HG03432 (cell line): Measurements from ENCODE around the gene CCKAR.

Experiments used
- ATAC-seq: cut with Tn5 transposase; IDR thresholded peaks from one replicate; pipeline ENCODE4 v1.9.1; 2021; ENCODE audit warnings: mild to moderate bottlenecking, moderate library complexity; ENCODE audit not compliant: unreplicated experiment

The CCKAR gene

GRCh38 chr4:26462874-26463273 is 27.4 kb downstream of the CCKAR start:
- ATAC-seq: no peak

DNA sequence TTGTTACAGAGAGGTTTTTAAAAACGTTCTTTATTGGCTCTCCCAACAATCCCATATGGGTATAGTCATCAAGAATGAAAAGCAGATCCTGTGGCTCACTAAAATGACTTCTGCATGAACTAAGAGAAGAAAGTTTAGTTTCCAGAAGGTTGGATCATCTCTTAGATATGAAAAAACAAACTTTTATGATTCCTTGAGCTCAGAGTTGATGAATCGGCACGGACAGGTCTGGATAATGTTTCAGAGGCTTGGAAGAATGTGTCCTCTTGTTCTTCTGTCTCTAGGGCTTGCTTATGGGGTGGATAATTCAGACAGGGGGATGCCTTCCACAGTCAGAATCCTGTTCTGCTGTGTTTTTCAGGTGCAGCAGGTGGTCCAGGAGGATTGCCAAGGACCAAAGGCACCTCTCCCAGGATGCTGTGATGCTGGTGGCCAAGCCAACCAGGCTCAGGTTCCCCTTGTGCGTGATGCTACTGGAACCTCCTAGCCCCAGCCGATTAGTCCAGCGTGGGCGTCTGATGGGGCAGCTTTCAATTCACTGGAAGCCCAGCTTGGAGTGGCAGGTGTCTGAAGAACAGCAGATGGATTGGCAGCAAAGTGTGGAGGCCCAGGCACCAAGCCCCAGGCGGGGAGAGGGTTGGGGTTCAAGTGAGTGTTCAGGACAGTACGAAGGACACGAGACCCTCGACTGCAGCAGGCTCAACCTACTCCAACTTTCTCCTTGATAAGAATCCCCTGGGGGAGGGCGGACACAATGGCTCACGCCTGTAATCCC is 30.3 kb downstream of the CCKAR start:
- ATAC-seq: no peak

GRCh38 chr4:26459054-26459755 is 31.1 kb downstream of the CCKAR start:
- peak; percentile 80 for ATAC-seq

DNA sequence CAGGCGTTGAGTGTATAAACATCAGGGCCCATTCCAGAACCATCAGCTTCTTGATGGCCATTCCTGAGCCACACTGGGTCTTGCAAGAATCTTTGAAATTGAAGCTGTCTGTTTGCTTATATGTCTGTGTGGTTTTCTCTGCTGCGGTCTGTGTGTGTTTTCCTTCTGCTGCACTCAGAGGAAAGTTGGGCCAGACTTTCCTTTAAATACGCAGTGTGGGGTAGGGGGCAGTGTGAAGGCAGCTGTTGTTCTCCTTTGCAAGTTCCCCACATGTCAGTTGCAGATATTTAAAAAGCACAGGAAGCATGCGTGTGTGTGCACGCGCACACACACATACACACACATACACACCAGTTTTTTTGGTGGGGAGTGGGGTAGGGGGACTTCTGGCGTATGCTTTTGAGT is 32.1 kb downstream of the CCKAR start:
- no peak for ATAC-seq

DNA sequence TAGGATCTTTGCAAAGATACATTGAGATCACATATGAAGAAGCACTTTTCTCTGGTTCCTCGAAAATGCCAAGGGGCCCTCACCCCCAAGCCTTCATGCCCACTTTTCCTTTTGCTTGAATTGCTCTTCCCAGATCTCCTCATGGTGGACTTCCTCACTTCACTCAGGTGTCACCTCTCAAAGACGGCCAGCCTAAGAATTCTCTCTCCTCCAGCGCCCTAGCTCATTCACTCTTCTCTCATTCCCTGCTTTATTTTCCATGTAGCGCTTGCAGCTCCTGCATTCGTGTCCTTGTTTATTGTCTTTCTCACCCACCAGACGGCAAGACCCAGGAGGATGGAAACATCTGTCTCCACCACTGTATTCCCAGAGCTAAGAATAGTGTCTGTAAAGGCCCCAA is 32.9 kb downstream of the CCKAR start:
- no peak for ATAC-seq

DNA sequence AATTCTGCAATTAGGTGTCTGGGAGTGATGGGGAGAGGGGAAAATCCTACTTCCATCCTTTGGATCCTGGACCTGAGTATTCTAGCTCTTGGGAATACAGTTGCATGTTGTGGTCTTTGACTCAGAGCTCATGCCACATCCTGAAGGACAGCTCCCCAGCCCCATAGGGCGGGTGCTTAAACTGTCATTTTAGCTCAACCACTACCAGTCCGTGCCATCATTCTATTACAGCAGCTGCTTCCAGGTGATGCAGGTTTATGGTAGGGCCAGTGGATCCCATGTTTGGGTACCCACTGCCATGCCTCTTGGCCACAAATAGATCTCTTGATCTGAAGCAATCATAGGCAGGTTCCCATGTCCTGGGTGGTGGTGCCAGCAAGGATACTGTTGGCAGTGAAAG is 34.7 kb downstream of the CCKAR start:
- ATAC-seq: no peak

DNA sequence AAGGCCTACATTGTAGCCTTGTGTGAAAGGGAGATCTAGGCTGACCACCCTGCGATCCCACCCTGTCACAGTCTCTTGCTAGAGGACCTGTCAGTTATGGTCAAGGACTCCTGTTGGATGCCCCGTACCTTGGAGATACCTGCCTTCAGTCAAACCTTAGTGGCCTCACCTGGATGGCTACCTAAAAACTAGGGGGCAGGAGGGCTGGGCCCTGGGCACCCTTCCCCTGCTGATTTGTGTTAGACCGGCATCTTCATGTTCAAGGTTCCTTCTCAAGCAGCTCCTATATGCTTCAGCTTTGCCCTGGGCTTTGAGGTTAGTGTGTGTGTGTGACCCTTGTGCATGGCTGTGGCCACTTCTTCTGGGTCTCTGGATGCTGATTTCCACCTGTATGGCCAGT is 35.3 kb downstream of the CCKAR start:
- no peak for ATAC-seq

DNA sequence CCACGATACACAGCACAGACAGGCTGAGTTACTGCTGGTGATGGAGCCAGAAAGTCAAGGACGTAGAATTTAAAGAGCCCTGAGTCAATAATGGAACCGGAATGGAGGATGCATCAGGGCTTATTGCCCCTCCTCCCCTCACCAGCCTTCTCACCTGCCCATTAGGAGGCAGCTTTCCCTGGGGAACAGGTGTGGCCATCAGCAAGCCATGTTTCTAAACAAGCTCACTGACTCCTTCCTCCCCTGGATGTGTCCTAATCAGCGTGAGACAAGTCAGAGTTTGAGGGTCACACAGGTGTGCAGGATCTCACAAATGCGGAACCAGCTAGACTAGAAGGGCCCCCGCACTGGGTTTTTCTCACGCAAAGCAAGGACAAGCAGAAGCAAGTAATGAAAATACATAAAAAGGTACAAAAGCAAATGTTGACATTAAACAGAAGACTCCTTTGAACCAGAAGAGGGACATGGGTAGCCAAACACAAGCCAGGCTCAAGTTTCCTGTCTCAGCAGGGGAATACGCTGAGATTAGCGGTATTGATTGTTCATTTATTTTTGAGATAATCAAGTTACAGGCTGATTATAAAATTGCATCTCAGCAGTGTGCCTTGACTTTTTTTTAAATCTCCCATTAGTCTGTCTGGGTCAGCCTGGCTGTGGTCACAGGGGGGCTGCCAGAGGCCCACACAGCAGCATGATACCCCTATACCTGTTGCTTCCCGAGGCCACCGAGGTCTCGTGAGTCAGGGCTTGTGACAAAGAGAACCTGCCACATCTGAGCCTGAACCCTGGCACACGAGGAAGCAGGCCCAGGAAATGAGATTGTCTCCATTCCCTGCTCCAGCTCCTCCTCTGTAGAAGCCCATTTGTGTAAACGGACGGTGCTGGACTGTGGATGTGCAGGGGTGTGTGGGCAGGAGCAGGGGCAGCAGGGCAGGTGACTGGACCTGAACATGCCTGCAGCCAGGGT is 37.4 kb downstream of the CCKAR start:
- ATAC-seq: no peak

GRCh38 chr4:26451597-26451996 is 38.7 kb downstream of the CCKAR start:
- ATAC-seq: no peak

DNA sequence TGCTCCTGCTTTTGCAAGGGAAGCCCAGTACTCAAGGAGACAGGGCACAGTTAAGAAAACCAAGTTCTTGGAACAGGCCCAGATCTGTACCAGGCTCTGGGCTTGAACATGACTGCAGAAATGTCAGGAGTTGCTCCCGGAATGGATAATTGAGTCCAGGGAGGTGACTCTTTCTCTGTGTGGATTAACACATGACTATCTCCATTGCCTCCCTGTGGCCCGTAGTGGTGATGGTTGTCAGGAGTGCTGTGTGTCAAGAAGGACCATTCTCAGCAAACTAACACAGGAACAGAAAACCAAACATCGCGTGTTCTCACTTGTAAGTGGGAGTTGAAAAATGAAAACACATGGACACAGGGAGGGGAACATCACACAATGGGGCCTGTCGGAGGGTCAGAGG is 39.9 kb downstream of the CCKAR start:
- no peak for ATAC-seq

DNA sequence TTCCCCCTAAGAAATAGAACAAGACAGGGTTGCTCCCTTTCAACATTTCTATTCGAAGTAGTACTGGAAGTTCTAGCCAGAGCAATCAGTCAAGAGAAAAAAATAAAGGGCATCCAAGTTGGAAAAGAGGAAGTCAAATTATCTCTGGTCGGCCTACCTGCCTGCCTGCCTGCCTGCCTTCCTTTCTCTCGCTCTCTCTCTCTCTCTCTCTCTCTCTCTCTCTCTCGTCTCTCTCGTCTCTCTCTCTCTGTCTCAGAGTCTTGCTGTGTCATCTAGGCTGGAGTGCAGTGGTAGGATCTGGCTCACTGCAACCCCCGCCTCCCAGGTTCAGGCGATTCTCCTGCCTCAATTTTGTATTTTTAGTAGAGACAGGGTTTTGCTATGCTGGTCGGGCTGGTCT is 42.9 kb downstream of the CCKAR start:
- ATAC-seq: no peak

DNA sequence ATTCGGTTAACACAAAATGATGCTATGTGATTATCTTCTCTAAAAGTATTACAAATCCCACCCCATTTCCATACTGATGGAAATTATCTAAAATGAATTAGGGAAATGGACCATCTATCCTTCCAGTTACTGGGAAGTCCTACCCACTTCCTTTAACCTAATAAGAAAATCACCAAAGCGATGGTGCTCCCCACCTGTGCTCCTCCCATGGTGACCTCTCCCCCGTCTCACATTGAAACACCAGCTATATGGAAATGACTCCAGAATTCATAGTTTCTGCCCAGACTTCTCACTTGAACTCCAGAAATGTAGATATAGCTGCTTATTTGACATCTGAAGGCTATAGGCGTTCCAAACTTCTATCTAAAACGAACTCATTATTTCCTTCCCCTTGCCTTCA is 48.5 kb downstream of the CCKAR start:
- no peak for ATAC-seq

DNA sequence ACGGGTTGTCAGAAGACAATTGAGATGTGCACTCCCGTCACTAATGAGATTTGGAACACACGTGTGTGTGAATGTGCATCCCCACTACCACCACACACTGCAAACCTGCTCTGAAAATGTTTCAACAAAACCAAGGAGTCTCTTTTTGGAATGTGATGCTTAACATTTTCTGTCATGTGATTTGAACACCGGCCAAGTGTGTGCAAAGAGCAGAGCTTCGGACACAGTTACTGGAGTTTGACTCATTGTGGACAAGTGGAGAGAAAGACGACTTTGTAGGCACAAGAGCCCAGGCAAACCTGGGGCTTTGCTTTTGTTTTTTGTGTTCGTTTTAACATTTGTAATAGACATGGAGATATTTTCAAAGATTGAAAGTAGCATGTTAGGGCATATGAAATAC is 49.2 kb downstream of the CCKAR start:
- no peak for ATAC-seq

DNA sequence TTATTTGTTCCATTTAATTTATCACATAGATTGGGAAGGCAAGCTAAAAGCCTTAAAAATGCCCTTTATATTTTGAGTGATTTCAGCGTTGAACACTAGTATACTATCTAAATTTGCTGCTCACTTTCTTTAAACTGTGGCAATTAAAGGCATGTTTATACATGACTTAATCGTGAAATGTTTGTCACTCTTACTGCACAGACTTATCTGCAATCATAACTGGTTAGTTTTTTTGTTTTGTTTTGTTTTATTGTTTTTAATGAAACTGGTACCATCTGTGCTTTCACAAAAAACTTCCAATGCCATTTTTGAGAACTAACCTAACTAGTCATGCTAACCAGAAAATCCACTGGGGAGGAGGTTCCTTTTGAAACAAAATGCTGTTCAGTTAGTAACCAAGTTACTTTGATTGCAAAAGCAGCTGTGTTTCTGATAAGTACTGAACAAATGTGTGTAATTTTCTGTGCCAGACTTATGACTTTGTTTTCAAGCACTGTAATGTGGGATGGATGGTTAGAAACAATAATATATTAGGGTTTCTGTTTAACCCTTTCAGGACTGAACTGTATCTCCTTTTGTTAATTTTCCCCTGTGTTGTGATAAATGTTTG is 56.1 kb downstream of the CCKAR start:
- no peak for ATAC-seq

DNA sequence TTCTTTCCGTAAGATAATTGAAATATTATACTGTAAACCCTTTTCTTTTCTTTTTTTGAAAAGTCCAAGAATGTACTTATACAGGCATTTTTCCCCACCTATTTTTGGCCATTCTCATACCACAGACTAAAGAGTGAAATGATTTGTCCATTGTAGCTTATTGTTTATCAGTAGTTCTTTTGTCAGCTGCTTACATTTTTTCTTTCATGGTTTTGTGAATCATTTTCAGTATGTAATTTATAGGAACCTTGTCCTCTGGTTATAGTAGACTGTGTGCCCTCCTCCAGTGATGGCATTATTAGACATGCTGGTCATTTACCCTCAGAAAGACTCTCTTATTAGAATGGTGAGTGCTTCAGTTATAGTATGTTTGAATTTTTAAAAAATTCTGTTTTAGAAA is 56.7 kb downstream of the CCKAR start:
- ATAC-seq: no peak

GRCh38 chr4:26432419-26432818 is 57.9 kb downstream of the CCKAR start:
- ATAC-seq: no peak

- ATAC-seq: no peak
These were observed 58.7 kb downstream of the CCKAR start for GRCh38 chr4:26431461-26432180.
